Measurements from ENCODE around the gene RAPH1.

Gene RAPH1

GRCh38 chr2:203347375-203347774 is 187.7 kb downstream of the RAPH1 start:
- DNase-seq: no peak

GRCh38 chr2:203346612-203347011 is 188.5 kb downstream of the RAPH1 start:
- DNase-seq: no peak

- no peak for DNase-seq
These were observed 190.4 kb downstream of the RAPH1 start for GRCh38 chr2:203344667-203345066.

Measured in DMS 273 treated with DMSO at 0.1 percent for 48 hours (cell line).